COLO668 (cell line): ENCODE results near the gene CKS1B.

Experiments used
- DNase-seq: peaks from one replicate; lab custom pipeline; 2025; ENCODE audit not compliant: unreplicated experiment; lab: John Stamatoyannopoulos, UW

Gene CKS1B

GRCh38 chr1:155012026-155012546, 37.6 kb downstream of the CKS1B start:
- no peak for DNase-seq

- DNase-seq, result no peak
Measured at GRCh38 chr1:155012776-155013602, 38.5 kb downstream of the CKS1B start.

- no peak for DNase-seq
Measured at GRCh38 chr1:155013632-155014031, 39.2 kb downstream of the CKS1B start.

- DNase-seq, result no peak
Measured at GRCh38 chr1:155014709-155015508, 40.4 kb downstream of the CKS1B start.

GRCh38 chr1:155015527-155016230, 41.2 kb downstream of the CKS1B start:
- no peak for DNase-seq

- no peak for DNase-seq
Measured at GRCh38 chr1:155016231-155016831, 41.9 kb downstream of the CKS1B start.

- peak; percentile 92 for DNase-seq
Measured at GRCh38 chr1:155017041-155017945, 42.8 kb downstream of the CKS1B start.

GRCh38 chr1:155017946-155018316, 43.5 kb downstream of the CKS1B start:
- no peak for DNase-seq

- DNase-seq, result no peak
Measured at GRCh38 chr1:155018617-155019348, 44.3 kb downstream of the CKS1B start.

GRCh38 chr1:155019377-155020245, 45.1 kb downstream of the CKS1B start:
- peak; percentile 30 for DNase-seq

GRCh38 chr1:155022136-155022926, 47.9 kb downstream of the CKS1B start:
- DNase-seq, result no peak

- DNase-seq, result peak; percentile 43
Measured at GRCh38 chr1:155022927-155023236, 48.4 kb downstream of the CKS1B start.

GRCh38 chr1:155023627-155024026, 49.1 kb downstream of the CKS1B start:
- no peak for DNase-seq

GRCh38 chr1:155024315-155024714, 49.8 kb downstream of the CKS1B start:
- DNase-seq, result no peak

GRCh38 chr1:155026154-155026553, 51.7 kb downstream of the CKS1B start:
- no peak for DNase-seq

- no peak for DNase-seq
Measured at GRCh38 chr1:155026588-155026987, 52.1 kb downstream of the CKS1B start.
